ENCODE results near the gene OXNAD1.

OXNAD1 gene

DNA sequence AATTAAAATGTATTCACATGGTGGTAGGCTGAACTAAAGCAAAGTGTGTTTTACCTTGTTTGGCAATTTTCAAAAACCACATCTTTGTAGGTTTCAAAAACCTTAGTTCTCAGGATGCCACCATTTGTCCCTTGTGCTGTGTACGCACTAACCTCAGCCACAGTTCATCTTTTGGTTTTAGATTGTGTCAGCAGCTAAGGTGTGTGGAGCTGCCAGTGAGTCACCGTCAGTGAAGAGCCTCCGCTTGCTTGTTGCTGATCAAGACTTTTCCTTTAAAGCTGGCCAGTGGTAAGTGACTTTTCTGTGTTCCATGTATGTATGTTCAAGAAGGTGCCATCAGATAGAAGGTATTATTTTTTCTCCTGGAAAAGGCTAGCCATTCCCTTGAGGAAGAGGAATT lies 21.1 kb downstream of the OXNAD1 start:
- Histone ChIP-seq H3K36me3 (ENCODE audit: control insufficient read depth, insufficient read depth, low read length) (peaks cover 2% of the 10 kb centered on the region), H3K9ac (ENCODE audit: low read depth, low read length) (no peak overlapping the region), H3K4me3 (ENCODE audit: low read depth, low read length) (no peak overlapping the region), H3K27me3 (ENCODE audit: control insufficient read depth, insufficient read depth, low read length) (no peaks in the 10 kb centered on the region), H3K9me3 (ENCODE audit: control insufficient read depth, insufficient read depth, low read length) (no peaks in the 10 kb centered on the region), H3K4me1 (ENCODE audit: control insufficient read depth, insufficient read depth, low read length) (no peaks in the 10 kb centered on the region)

DNA sequence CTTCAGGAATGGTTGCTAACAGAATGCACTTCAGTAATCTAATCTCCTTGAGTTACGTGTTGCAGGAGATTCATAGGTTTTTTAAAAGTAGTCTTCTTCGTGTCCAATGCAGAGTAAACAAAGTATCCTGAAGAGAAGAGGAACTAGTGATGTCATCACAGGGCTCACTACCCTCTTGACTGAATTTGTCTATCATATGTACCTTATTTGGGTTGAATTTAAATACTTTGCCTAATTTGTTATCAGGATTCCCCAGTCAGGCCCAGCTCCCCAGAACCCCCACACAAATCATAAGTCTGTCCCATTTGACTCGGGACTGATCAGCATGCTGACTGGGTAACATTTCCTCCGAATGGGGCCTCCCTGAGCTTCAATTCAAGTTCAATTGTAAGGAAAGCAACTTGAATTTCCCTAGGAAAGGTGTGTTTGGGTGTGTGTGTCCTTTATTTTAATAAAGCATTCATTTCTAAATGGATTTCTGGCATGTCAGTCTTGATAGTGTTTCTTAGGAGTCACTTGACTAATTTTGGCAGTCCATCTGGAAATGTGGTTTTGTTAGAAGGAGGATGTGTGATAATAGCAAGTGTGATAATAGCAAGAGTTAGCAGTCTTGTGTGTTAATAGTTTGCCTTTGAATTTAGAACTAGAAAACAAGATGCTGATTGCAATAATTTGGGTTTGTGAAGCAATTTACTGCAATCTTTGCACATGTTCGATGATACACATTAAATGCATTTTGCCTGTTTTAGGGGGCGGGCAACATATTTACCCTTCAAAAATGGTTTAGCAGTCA lies 21.9 kb downstream of the OXNAD1 start:
- Histone ChIP-seq H3K36me3 (ENCODE audit: control insufficient read depth, insufficient read depth, low read length) (peaks cover 2% of the 10 kb centered on the region), H3K9me3 (ENCODE audit: control insufficient read depth, insufficient read depth, low read length) (no peaks in the 10 kb centered on the region), H3K9ac (ENCODE audit: low read depth, low read length) (no peak overlapping the region), H3K4me1 (ENCODE audit: control insufficient read depth, insufficient read depth, low read length) (no peaks in the 10 kb centered on the region), H3K27me3 (ENCODE audit: control insufficient read depth, insufficient read depth, low read length) (no peaks in the 10 kb centered on the region), H3K4me3 (ENCODE audit: low read depth, low read length) (no peak overlapping the region)

GRCh38 chr3:16288664-16289063 lies 23.7 kb downstream of the OXNAD1 start:
- Histone ChIP-seq H3K36me3 (ENCODE audit: control insufficient read depth, insufficient read depth, low read length) (peaks cover 2% of the 10 kb centered on the region), H3K4me1 (ENCODE audit: control insufficient read depth, insufficient read depth, low read length) (no peaks in the 10 kb centered on the region)

DNA sequence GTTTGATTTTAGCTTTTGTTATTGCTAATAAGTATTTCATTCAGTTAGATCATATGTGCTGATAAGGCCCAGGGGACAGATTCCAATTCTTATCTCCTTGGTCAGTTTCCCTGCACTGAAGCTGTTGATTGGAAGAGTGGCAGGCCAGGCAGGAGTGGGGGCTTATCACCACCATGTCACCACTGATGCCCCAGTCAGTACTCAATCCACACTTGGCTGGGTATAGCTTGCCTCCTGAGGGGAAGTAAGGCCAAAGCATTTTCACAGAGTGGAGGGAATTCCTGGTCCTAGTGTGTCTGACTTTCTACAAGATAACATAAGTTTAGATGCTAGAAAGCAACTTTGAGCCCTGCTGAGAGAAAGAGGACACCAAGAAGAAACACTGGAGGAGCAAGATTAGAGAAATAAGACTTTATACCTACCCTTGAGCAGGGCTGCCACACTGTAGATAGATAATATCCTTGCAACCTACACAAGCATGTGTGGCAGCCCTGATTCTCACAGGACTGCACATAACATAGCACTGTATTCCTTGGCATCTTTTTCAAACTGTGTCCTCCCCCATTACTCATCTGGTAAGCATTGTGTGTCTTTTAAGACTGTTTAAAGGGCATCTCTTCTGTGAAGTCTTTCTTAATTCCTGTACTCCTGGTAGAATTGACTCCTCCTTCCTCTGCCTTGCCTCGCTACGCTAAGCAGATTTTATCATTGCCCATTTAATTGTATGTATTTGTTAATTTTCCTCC lies 24.3 kb downstream of the OXNAD1 start:
- Histone ChIP-seq H3K9me3 (ENCODE audit: control insufficient read depth, insufficient read depth, low read length) (no peaks in the 10 kb centered on the region), H3K9ac (ENCODE audit: low read depth, low read length) (no peak overlapping the region), H3K36me3 (ENCODE audit: control insufficient read depth, insufficient read depth, low read length) (no peaks in the 10 kb centered on the region), H3K27me3 (ENCODE audit: control insufficient read depth, insufficient read depth, low read length) (no peaks in the 10 kb centered on the region), H3K4me1 (ENCODE audit: control insufficient read depth, insufficient read depth, low read length) (no peaks in the 10 kb centered on the region), H3K4me3 (ENCODE audit: low read depth, low read length) (no peak overlapping the region)

More at GRCh38 chr3:16288664-16289063, 23.7 kb downstream of the OXNAD1 start:
- Histone ChIP-seq H3K27me3 (ENCODE audit: control insufficient read depth, insufficient read depth, low read length) (no peaks in the 10 kb centered on the region), H3K9ac (ENCODE audit: low read depth, low read length) (no peak overlapping the region), H3K4me3 (ENCODE audit: low read depth, low read length) (no peak overlapping the region), H3K9me3 (ENCODE audit: control insufficient read depth, insufficient read depth, low read length) (no peaks in the 10 kb centered on the region)

DNA sequence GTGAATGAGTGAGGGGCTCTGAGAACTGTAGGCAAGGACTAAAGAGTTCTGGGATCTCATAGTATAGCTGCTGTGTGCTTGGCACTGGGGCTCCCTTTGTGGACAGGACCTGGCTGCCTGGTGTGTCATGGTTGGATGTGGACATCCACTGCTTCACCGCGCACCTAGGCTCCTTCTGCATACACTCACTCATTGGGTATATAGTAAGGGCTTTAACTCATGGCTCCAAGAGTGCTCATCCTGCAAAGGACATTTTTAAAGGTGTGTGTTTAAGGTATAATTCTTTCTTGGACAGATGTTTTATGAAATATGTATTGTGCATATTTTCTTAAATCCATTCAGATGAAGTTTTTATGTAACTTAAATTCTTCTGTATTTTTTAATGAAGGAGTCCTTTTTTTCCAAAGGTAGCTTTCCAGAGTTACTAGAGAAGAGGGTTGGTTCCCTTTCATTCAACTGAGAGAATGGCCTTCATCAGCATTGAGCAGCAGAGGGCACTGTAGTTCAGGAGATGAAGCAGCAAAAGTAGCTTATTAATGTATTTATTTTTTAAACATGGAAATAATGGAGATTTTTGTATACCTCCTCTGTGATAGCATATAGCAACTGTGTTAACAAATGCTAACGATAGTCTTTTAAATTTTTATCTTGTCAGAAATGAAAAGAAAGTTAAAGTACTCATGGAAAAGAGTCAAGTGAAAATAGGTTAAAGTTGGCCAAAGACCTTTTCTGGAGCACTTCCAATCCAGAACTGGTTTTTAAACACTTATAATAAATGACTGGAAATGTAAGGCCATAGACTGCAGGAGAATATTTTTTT lies 25.2 kb downstream of the OXNAD1 start:
- H3K9me3 ChIP-seq (ENCODE audit: control insufficient read depth, insufficient read depth, low read length) = no peaks in the 10 kb centered on the region
- no peak overlapping the region for H3K4me3 ChIP-seq (ENCODE audit: low read depth, low read length)
- no peaks in the 10 kb centered on the region for H3K4me1 ChIP-seq (ENCODE audit: control insufficient read depth, insufficient read depth, low read length)
- H3K9ac ChIP-seq (ENCODE audit: low read depth, low read length) = no peak overlapping the region
- H3K27me3 ChIP-seq (ENCODE audit: control insufficient read depth, insufficient read depth, low read length) = no peaks in the 10 kb centered on the region
- no peaks in the 10 kb centered on the region for H3K36me3 ChIP-seq (ENCODE audit: control insufficient read depth, insufficient read depth, low read length)

GRCh38 chr3:16290827-16291196 lies 25.8 kb downstream of the OXNAD1 start:
- Histone ChIP-seq H3K4me3 (ENCODE audit: low read depth, low read length) (no peak overlapping the region), H3K27me3 (ENCODE audit: control insufficient read depth, insufficient read depth, low read length) (no peaks in the 10 kb centered on the region), H3K36me3 (ENCODE audit: control insufficient read depth, insufficient read depth, low read length) (peaks cover 3% of the 10 kb centered on the region), H3K9me3 (ENCODE audit: control insufficient read depth, insufficient read depth, low read length) (no peaks in the 10 kb centered on the region), H3K4me1 (ENCODE audit: control insufficient read depth, insufficient read depth, low read length) (no peaks in the 10 kb centered on the region), H3K9ac (ENCODE audit: low read depth, low read length) (no peak overlapping the region)

DNA sequence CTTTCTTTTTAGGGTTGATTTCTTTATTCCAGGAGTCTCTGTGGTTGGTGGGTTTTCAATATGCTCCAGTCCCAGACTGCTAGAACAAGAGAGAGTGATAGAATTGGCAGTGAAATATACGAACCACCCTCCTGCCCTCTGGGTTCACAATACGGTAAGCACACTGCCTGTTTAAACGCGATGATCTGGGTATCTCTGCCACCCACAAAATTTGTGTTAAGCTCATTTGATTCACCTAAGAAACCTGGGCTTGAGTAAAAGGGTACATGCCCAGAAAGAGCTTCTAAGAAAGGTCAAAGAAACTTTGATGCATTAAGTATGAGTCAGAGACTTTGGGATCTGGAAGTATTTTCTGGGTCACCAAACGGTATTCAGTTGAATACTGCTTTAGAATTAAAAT lies 29.8 kb downstream of the OXNAD1 start:
- Histone ChIP-seq H3K36me3 (ENCODE audit: control insufficient read depth, insufficient read depth, low read length) (peaks cover 5% of the 10 kb centered on the region), H3K27me3 (ENCODE audit: control insufficient read depth, insufficient read depth, low read length) (no peaks in the 10 kb centered on the region), H3K4me3 (ENCODE audit: low read depth, low read length) (no peak overlapping the region), H3K9ac (ENCODE audit: low read depth, low read length) (no peak overlapping the region), H3K9me3 (ENCODE audit: control insufficient read depth, insufficient read depth, low read length) (no peaks in the 10 kb centered on the region), H3K4me1 (ENCODE audit: control insufficient read depth, insufficient read depth, low read length) (no peaks in the 10 kb centered on the region)

- H3K9me3 ChIP-seq (ENCODE audit: control insufficient read depth, insufficient read depth, low read length) = no peaks in the 10 kb centered on the region
- no peak overlapping the region for H3K9ac ChIP-seq (ENCODE audit: low read depth, low read length)
- H3K4me1 ChIP-seq (ENCODE audit: control insufficient read depth, insufficient read depth, low read length) = no peaks in the 10 kb centered on the region
- H3K36me3 ChIP-seq (ENCODE audit: control insufficient read depth, insufficient read depth, low read length) = peaks cover 5% of the 10 kb centered on the region
- no peak overlapping the region for H3K4me3 ChIP-seq (ENCODE audit: low read depth, low read length)
- no peaks in the 10 kb centered on the region for H3K27me3 ChIP-seq (ENCODE audit: control insufficient read depth, insufficient read depth, low read length)
These were observed 30.4 kb downstream of the OXNAD1 start for GRCh38 chr3:16295298-16295890.

DNA sequence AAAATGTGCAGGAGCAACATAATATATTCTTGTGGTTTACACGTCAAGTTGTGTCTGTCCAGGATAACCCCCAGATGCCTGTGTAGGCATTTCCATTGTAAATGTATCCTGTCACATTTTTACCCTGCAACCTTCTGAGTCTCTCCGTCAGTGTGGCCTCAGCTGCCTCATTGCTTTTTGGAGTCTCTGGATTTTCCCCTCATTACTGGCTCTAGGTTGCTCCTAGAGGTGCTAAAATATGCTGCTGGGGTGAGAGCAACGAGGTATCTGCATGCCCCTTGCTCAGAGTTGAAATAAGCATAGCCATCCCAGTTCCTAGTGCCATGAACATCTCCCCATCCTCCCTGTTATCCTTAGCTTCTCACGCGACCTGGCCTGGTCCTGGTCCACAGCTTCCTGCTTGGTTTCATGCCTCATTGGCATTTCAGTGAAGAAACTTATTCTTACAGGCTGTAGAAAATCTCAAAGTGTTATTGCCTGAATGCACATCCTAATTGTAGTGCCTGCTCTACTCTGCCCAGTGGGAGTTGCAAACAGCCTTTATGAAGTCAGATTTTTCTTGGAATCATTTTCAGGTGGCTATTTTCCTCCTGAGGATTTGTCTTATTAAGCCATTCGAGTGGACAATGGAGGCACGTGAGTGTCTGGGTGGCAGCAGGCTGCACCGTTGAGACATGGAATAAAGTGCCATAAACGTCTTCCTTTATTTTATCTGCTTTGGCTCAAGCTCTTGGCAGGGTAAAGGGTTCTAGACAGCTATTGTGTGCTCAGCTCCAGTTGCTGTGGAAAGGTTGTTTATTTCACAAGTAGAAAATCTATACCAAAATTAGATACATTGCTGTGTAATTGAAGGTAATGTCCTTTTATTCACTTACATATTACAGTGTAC lies 33.2 kb downstream of the OXNAD1 start:
- H3K9me3 ChIP-seq (ENCODE audit: control insufficient read depth, insufficient read depth, low read length) = no peaks in the 10 kb centered on the region
- H3K4me3 ChIP-seq (ENCODE audit: low read depth, low read length) = no peak overlapping the region
- H3K27me3 ChIP-seq (ENCODE audit: control insufficient read depth, insufficient read depth, low read length) = no peaks in the 10 kb centered on the region
- no peak overlapping the region for H3K9ac ChIP-seq (ENCODE audit: low read depth, low read length)
- peaks cover 5% of the 10 kb centered on the region for H3K36me3 ChIP-seq (ENCODE audit: control insufficient read depth, insufficient read depth, low read length)
- peaks cover 23% of the 10 kb centered on the region for H3K4me1 ChIP-seq (ENCODE audit: control insufficient read depth, insufficient read depth, low read length)

- H3K36me3 ChIP-seq (ENCODE audit: control insufficient read depth, insufficient read depth, low read length) = peaks cover 5% of the 10 kb centered on the region
- no peak overlapping the region for H3K9ac ChIP-seq (ENCODE audit: low read depth, low read length)
- peaks cover 27% of the 10 kb centered on the region for H3K4me1 ChIP-seq (ENCODE audit: control insufficient read depth, insufficient read depth, low read length)
- no peaks in the 10 kb centered on the region for H3K27me3 ChIP-seq (ENCODE audit: control insufficient read depth, insufficient read depth, low read length)
- H3K4me3 ChIP-seq (ENCODE audit: low read depth, low read length) = no peak overlapping the region
- H3K9me3 ChIP-seq (ENCODE audit: control insufficient read depth, insufficient read depth, low read length) = no peaks in the 10 kb centered on the region
These were observed 33.9 kb downstream of the OXNAD1 start for GRCh38 chr3:16298891-16299290.

GRCh38 chr3:16299746-16300145 lies 34.7 kb downstream of the OXNAD1 start:
- Histone ChIP-seq H3K4me1 (ENCODE audit: control insufficient read depth, insufficient read depth, low read length) (peaks cover 27% of the 10 kb centered on the region), H3K36me3 (ENCODE audit: control insufficient read depth, insufficient read depth, low read length) (peaks cover 5% of the 10 kb centered on the region)

More at GRCh38 chr3:16299746-16300145, 34.7 kb downstream of the OXNAD1 start:
- Histone ChIP-seq H3K4me3 (ENCODE audit: low read depth, low read length) (no peak overlapping the region), H3K9ac (ENCODE audit: low read depth, low read length) (no peak overlapping the region), H3K27me3 (ENCODE audit: control insufficient read depth, insufficient read depth, low read length) (no peaks in the 10 kb centered on the region), H3K9me3 (ENCODE audit: control insufficient read depth, insufficient read depth, low read length) (no peaks in the 10 kb centered on the region)

All from iPS-15b (cell line).